Right renal cortex interstitium (tissue), 3 donors: Measurements from ENCODE around the gene PRDM16. TPM values are rescaled to one million over a fixed set of nuclear protein-coding genes. Genes with fewer than 3 reads are reported as not detected.

ENCODE experiments used
- DNase-seq, 3 donors: peaks; one replicate each; pipeline ENCODE4 v3.0.0-alpha.2; 2013; ENCODE audit warnings: low read depth in 3 of 3, low spot score in 2 of 3
- polyA plus RNA-seq, 3 donors: library from polyadenylated mRNA; unstranded; fragments of 120-200 nt; gene quantifications; one replicate each; pipeline ENCODE4 v1.2.1, GENCODE V29; 2013; ENCODE audit not compliant: insufficient read length in 3 of 3

The PRDM16 gene
- polyA plus RNA-seq, 3 donors: 4.8 to 6.6 (median 6.4) TPM

DNA sequence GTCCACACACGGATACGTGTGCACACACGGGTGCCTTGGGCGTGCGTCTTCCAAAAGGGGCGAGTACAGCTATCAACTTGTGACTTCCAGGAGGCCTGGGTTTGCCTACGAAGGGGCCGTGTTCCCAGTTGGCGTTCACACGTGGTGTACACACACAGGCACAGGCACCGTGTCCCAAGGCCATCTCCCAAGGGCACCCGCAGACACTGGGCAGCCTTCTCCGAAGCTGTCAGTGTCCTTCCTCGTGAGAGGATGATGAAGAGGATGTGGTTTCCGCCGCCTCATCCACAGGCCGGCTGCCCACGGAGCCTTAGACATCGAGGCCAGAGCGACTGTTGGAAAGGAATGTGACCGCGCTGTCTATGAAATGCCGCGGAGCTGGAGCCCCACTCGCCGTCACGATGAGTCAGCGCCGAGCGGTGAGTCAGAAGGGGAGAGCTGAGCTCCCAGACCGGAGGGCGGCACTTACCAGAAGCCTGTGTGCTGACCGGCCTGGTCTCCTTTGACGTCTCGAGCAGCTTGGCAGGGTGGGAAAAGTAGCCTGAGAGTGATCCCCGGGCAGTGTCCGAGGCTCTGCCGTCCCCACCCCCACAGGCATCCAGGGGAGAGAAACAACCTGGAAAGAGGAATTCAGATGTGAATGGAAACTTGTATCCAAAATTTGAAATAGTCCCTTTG is 244.0 kb downstream of the PRDM16 start:
- DNase-seq: peak in 1 of 3 donors; percentile 12

DNA sequence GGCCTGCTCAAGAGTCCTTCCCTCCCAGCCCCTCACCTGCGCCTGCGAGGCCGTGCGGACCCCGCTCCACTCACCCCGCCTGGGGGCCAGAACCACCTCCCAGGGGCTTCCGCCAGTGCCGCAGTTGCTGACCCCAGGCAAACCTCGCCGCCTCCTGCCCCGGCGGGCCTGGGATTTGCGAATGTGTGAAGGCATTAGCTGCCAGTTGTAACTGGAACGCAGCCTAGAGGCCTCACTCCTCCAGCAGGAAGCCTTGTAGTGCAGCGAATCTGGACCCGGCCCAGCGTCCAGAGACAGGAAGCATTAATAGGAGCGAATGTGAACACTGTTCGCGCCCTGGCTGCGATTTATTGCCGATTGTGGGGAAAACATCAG is 244.6 kb downstream of the PRDM16 start:
- peak in 1 of 3 donors; percentile 43 for DNase-seq

DNA sequence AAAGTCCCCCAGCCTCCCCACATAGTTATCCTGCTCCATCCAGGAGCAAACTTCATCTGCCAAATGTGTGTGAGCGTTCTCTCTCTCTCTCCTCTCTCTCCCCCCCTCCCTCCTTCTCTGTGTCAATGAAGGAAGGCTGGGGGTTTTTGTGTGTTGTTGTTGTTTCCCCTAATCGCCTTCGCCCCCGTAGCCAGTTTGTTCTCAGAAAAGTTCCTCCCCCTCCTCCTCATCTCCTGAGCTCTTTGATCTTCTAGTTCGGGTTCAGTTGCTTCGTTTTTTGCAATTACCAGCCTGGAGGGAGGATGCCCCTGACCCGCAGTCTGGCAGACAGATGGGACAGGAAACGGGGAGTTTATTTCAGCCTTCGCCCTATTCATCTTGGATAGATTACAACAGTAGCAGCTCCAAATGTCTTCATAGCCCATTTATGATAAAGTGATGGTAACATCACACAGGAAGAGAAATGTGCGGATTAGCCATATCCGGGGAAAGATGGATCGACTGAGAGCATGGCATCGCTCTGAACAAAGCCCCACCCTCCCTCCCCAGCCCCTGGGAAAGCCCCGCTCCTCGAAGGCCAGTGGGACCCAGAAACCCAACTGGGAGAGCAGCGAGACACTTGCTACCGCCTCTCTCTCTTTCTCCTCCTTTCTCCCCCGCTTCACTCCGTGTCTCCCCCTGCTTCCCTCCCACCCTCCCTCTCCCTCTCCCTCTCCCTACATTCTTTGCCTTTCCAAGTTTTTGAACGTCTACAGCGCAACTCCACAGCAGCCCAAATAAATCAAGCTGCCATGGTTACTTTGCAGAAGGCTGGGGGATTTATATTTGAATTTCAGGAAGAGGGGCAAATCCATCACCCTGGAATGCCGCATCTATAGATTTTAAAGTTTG is 245.7 kb downstream of the PRDM16 start:
- peak in 2 of 3 donors; percentile 29 to 61 for DNase-seq

DNA sequence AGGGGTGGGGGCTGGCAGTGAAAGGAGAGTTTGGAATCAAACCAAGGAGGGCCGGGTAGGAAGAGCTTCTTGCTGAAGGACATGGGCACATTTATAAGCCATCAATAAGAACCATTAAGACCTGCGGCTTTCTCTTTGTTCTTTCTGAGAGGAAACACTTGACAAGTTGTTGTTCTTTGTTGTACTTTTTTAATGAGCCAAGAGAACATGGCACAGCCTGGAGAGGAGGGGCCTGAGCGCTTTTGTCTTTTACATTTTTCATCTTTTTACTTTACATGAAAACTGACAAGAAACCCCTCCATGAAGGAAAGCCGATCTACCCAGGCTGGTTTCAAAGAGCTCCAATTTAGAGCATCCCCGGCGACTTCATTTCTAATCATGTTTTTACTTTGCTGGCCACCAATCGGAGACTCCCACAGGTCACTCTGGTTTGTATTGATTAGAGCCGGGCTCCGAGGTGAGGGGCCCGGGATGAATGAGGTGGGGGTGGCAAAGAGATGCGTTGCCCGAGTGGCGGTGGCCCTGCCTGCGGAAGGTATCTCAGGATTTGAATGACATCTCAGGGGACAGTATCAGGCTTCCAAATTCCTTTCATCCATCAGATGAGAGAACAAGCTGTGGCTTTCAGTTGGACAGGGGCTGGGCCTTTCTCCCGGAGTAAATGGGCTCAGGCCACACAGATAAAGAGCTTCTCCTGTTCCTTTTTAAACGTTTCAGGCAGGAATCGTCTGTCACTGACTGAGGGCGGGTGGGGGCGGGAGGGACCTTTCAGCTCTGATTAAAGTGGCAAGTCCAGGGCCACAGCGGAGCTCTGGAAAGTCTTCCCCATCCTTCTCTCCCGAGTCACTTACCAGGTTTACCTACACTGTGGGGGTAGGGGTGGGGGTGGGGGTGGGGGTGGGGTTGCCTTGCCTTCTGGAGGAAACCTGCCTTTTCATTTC is 246.7 kb downstream of the PRDM16 start:
- no peak for DNase-seq

DNA sequence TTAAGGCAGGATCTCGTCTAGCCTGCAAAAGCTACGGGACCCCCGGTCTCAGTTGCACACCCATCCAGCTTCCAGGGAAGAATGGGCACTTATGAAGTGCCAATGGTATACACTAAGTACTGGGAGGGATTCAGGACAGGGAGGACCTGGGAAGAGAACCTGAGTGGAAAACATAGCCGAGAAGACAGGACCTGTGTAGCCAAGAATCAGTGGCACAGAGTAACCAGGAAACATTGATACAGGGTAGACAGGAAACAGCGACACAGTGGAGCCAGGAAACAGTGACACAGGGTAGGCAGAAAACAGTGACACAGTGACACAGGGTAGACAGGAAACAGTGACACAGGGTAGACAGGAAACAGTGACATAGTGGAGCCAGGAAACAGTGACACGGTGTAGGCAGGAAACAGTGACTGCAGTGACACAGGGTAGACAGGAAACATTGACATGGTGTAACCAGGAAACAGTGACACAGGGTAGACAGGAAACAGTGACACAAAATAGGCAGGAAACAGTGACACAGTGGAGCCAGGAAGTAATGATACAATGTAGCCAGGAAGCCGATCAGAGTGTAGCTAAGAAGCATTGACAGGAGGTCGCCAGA is 247.4 kb downstream of the PRDM16 start:
- no peak for DNase-seq

DNA sequence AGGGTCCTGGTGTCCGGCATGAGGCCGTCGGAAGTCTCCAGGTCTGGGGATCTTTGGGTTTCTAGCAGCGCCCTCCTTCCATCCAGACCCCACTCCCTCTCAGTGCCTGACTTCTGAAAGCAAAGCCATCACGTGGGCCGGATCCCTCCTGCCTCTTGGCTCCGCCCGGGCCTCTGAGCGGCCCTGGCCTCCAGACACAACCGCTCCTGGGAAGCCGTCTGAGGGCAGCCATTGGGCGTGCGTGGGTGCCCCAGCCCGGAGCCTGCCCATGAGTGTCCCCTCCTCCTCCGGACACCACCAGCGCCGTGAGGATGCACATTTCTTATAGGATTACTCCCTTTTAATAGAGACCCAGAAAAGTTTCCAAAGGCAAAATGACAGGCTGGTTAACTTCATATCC is 248.5 kb downstream of the PRDM16 start:
- no peak for DNase-seq

DNA sequence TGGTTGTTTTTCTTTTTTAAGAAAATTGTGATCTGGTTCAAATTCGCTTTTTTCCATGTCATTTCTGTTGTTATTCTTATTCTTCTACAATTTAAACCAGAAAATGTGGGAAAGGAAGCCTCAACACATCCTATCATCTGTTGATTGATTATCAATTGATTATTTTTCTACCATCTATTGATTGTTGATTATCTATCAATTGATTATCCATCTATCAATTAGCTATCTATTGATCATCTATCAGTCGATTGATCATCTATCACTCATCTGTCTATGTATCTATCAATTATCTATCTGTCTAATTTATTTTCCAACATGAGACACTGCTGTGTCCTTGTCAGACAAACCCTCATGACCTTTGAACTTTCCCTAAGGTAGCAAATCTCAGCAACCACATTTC is 249.3 kb downstream of the PRDM16 start:
- DNase-seq: no peak

DNA sequence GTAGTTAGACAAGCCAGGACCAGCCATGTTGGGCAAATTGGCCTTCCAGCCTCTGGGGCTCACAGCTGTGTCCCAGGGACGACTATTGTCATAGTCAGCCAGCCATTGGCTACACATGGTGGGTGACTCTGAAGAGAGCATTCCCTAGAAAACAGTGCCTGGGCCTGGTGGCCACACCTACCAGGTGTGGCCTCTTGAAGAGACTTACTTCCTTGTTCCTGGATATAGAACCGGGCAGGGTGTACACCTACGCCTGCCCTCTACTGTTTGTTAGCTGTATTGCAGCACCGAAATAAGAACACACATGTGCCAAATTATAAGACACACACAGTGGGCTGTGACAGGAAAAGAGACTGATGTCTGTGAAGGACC is 250.9 kb downstream of the PRDM16 start:
- peak in 1 of 3 donors; percentile 38 for DNase-seq

DNA sequence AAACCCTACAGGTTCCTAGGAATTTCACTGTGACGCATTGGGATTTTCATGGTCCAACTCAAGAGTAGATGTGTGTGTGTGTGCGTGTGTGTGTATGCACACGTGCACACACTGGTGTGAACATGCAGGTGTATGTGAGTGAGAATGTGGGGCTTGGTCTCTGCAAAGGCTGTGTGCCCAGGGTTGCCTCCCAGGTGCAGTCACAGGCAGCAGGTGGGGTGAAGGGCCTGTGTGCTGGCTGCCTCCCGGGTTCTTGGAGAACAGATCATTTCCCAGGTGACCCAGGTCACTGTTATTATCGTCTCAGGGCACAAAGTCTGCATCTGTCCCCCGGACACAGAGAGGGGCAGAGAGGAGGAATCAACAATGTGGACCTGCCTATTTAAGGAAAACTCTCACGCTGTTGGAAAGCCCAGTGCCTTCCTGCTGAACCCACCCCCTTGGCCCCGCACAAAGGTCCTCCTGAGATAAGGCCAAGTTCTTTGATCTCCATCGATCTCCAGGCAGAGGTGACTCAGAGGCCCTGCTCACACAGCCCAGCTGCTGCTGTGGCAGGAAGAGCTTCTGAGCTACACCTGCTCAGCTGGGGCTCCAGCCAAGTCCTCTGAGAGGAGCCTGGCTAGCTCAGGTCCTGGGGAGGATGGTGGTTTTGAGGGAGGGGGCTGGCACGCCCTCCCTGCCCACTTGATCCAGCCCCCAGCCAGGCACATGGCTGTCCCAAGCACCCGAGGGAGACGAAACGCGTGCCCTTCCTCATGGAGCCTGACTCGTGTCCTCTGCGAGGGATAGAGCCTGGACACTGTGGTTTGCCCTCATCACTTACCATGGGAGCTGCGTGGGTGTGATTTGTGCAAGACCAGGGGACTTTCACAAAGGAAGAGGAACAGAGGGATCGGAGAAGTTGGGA is 251.5 kb downstream of the PRDM16 start:
- DNase-seq: no peak

DNA sequence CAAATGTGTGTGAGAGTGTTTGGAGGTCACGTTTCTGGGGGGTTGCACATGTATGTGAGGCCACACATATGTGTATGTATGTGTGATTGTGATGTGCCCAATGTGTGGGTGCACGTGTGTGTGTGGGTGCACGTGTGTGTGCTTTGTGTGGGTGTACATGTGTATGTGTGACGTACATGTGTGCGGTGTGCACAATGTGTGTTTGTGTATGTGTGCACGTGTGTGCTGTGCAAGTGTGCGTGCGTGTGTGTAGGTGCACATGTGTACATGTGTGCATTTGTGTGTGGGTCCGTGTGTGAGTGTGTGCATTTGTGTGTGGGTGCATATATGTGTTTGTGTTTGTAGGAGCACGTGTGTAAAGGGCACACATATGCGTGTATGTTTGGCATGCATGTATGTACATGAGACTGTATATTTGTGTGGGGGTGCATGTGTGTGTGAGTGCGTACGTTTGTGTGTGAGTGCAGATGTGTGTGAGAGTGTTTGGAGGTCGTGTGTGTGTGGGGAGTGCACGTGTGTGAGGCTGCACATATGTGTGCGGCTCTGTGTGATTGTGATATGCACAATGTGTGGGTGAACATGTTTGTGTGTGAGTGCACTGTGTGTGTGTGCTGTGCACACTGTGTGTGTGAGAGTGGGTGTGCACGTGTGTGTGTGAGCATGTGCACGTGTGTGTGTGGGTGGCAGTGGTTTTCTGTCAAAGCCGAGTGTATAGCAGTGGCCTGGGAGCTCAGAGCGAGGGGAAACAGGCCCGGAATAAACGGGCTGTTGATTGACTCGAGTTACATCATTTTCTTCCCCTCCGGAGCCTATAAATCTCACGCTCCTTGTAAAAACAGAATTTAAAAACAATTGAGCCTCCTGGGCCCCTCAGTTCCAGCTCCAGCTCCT is 252.8 kb downstream of the PRDM16 start:
- no peak for DNase-seq

DNA sequence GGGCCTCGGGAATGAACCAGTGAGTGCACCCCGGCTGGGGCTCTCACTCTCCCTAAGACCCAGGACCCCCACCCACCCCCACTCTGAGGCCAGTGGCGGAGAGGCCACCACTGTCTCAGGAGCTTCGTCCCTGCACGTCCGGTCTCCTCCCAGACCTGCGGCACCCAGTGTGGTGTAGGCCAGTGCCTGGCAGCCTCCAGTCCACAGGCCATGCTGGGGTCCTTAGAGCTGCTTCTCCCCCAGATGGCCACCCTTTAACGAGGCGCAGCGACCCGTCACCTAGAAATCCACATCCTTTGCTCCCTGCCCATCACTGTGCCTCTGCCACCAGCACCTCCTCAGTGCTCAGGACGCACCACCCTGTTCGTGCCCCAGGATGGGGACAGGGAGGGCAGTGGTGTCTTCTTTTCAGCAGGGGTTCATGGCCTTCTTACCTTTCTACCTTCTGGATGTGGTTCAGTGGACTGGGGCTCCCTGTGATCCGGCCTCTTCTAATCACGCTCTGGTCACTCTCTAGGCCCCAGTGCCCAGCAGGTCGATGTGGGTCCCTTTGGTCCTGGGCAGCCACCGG is 253.5 kb downstream of the PRDM16 start:
- DNase-seq: no peak

DNA sequence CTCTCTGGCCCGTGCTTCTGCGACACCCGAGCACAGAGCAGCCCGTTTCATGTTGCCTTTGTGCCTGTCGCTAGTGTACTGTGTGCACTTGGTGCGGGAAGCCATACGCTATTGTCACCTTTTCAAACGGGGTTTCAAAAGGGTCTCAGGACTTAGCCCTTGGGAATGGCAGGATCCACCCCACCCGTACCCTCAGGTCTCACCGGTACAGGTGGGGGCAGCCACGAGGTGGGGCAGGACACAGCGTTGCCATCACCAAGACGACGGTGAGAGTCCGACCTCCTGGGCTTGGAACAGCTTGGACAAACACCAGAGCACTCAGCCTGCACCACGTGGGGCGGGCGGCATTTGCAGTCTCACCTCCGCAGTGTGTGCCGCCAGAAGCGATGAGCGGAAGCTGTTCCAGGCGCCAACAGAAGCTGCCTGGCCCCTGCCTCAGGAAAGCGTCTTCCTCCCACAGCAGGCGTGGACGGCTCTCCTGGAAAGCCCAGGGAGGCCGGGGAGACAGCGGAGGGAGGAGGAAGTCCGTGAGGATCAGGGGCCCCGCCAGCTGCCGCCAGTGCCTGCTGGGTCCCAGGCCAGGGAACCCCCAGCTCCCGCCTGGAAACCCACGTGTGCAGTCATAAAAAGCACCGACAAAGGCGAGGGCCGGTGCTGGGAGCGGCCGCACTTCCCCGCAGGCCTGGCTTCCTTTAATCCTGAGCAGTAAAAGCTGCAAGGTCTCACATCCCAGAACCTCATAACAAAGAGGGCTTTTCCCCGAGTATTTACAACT is 254.2 kb downstream of the PRDM16 start:
- no peak for DNase-seq

DNA sequence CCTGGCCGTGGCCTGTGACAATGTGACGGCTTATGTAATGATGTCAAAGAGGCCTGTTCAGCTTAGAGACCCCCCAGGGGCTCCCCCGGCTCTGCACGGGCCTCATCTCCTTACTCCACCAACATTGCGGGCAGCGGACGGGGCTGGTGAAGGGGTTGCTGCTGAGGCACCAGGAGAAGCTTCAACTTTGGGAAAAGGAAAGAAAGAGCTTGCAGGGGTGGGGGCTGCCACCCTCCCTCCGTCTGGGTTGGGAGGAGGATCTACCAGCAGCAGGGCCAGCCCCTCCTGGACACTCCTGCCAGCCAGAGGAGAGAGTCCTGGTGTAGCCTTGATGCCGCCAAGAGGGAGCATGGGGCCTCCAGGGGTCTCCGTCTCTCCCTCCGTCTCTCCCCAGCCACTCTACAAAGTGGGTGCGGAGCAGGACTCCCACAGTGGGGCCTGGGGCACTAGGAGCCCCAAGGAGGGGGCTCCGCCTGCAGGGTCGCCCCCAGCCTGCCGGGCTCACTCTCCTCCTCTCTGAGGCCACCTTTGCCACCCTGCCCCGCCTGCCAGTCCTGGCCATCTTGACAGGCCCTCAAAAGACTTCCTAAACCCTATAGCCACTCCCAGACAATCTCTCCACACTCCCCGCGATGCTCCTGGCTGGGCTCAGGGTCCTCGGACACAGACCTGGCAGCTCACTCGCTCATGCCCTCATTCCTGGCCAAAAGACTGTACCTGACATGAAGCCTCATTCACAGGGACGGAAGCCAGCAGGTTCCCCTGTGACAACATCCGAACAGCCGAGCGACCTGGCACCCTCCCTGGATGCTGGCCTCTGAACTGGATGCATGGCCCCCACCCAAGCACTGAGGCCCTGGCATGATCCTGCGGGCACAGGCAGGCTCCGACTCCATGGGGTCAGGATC is 255.0 kb downstream of the PRDM16 start:
- DNase-seq: no peak

DNA sequence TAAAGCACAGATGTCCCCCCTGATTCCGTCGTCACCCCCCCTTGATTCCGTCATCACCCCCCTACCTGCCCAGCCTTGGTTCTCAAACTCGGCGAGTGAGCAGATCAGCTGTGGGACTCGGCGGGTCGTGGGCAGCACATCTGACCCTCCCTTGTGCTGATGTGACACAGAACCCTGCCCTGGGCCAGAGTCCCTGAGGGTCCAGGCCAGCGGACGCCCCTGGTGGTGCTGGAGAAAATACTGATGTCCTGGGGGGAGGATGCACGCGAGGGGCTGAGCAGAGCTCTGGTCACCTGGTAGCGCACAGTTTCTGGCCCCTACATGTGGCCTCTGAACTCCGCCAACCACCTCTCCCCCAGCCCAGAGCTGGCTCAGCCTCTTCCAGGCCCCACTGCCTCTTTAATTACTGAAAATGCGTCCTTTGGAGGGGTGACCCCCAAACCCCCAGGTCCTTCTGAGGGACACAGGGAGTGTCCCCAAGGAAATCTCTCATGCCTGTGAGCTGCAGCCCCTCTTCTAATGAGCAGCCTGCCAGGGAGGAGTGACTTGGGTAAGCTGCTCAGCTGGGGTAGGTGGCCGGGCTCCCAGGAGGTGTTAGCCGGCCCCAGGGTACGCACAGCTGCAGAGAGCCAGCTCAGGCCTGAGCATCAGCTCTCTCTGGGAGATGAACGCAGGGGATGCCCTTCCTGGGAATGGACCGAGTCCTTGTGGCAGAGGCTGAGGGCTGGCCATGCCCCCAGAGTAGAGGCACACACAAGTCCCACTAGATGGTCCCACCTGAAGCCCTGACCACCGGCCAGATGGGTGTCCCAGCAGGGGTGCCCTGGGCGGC is 255.9 kb downstream of the PRDM16 start:
- DNase-seq: no peak

DNA sequence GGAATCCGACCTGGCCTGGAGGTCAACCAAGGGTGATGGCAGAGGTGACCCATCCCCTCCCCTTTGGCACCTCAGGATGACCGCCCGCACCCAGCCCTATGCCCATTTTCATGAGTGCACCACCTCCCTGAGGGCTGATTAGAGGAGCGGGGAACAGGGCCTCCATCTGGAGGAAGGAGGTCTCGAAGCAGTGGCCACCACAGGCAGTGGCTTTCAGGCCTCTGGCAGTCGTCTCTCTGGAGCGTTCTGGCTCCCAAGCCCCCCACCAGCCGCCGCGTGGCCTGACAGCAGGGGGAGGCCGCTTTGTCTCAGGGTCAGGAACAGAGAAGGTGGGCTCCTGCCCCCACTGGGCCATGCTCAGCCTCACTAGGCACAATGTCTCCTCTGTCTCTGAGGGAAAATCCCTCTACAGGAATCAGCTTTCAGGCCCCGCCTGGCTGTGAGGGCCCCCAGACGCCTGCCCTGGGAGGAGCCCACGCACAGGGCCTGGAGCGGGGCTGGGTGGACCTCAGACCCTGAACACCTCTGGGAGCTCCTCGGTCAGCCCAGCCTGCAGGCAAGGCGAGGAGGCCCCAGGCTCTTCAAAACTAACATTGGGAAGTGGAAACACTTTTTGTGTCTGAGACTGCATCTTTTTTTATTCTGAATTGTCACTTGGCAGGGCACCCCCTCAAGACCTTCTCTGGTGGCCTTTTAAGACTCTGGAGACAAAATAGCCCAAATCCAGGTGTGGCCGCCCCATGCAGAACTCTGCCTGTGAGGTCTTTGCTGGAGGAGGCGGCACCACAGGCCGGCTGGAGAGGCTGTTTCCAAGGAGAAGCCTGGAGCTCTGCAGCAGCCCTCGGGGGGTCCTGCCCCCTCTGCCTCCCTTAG is 257.7 kb downstream of the PRDM16 start:
- no peak for DNase-seq
